GM19463 (cell line): ENCODE results near the gene PATJ.
A peak's percentile ranks its signal among the peaks of the same experiment; 100 is the strongest.
"Not testable (repeated sequence)": the region's sequence is repeated elsewhere in the genome, so short reads cannot be mapped to it uniquely, and the experiment has no call there.

ENCODE experiments used
- ATAC-seq: cut with Tn5 transposase; IDR thresholded peaks from one replicate; pipeline ENCODE4 v1.9.1; 2021; ENCODE audit warnings: mild to moderate bottlenecking, moderate library complexity; ENCODE audit not compliant: unreplicated experiment

The PATJ gene

DNA sequence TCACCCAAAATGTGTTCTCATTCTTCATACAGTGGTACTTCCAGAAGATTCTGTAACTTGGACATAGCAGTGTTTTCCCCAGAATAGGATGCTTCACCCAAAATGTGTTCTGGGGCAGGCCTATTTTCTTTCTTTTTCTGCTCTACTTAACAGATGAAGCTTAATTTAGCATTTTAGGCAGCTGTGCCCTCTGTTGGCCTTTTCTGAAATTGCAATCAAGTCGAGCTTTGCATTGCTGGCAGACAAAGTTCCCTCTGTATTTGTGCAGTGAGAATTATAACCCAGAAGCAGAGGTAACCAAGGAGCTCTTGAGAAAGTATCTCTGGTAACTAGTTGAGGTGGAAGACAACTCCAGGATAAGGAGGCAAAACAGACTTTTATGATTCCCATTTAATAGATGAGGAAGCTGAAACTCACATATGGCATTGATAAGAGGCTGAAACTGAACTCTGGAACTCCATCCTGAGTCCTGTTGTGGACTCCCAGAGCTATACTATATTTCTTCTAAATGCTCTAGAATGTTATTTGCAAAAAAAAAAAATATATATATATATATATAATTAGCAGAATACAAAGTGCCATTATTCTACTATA, 402.1 kb downstream of the PATJ start:
- ATAC-seq, result no peak

- ATAC-seq, result peak; percentile 74
Observed at GRCh38 chr1:62159940-62160348, 417.7 kb downstream of the PATJ start.

DNA sequence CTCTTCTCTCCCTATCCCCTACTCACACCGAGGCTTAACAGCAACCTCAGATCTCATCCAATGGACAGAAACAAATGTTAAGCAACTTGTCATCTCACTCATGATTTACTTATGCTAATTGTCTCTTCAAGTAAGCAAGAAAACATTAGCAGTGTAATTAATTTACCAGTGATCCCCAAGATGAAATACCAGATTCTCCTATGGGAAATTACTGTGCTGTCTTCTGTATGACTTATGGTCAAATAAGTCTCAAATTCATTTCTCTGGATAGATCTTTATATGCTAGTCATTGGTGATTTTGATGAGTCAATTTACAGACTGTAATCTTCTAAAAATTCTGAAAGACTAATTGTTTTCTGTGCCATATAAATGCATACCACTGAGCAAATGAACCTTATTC, 419.4 kb downstream of the PATJ start:
- ATAC-seq, result no peak

DNA sequence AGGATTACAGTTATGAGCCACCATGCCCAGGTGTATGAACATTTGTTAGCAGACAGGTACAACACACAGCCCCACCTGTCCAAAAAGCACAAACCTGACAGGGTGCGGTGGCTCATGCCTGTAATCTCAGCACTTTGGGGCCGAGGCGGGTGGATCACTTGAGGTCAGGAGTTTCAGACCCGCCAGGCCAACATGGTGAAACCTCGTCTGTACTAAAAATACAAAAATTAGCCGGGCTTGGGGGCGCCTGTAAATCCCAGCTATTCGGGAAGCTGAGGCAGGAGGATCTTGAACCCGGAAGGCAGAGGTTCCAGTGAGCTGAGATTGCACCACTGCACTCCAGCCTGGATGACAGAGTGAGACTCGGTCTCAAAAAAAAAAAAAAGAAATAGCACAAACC, 428.1 kb downstream of the PATJ start:
- not testable (repeated sequence) for ATAC-seq

DNA sequence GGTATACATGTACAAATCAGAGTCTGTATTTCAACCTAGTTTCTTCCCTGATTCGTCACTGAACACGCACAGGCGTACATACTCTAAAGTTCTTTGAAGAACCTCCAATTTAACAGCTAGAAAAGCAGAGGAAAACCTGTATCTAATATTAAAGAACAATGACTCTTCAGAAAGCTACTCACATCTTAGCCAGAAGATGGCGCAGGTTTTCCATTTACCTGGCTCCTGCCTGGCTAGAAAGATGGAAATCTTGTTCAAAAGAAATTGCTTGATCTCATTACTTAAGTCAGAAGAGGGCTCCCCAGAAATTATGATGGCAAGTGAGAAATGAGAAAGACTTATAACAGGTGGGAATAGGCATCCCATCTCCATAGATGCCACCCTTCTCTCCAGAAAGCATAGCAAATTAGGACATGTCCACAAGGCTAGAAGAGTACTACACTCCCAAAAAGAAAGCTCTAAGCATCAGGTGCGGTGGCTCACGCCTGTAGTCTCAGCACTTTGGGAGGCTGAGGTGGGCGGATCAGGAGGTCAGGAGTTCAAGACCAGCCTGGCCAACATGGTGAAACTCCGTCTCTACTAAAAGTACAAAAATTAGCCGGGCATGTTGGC, 433.4 kb downstream of the PATJ start:
- ATAC-seq, result no peak

DNA sequence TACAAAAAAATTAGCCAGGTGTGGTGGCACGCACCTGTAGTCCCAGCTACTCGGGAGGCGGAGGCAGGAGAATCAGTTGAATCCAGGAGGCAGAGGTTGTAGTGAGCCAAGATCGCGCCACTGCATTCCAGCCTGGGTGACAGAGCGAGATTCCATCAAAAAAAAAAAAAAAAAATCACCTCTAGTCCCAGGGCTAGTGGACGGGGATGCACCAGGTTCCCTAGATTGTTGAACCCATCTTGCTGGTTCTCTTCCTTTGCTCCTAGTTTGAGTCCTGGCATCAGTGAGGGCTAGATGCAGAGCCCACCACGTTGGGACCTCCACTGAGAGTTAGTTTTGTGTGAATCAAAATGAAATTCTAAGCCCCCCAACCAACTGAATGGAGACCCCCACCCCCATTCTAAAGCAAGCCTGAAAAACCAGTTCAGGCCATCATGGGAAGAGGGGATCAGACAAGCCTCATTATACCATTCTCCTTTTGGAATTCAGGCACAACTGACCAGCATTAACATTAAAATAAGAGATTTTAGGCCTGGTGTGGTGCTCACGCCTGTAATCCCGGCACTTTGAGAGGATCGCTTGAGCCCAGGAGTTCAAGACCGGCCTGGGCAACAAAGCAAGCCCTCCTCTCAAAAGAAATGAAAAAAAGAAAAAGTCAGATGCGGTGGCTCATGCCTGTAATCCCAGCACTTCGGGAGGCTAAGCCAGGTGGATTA, 434.5 kb downstream of the PATJ start:
- ATAC-seq, result no peak

DNA sequence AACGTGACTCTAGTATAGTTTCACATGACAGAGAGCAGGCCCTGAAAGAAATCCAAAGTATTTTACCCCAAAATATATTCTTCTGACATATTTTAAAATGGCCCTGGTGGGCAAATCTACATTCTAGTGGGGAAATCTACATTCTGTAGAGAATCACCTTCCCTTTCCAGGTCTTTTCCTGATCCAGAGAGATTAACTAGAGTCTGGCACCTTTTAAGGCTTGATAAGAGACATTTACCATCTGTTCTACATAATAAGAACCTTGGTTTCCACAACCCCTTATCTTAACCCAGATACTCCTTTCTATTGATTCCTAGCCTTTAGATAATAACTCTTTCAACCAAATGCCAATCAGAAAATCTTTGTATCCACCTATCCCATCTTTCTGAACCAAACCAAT, 435.3 kb downstream of the PATJ start:
- no peak for ATAC-seq

GRCh38 chr1:62178372-62178771, 436.1 kb downstream of the PATJ start:
- no peak for ATAC-seq

- ATAC-seq, result not testable (repeated sequence)
Observed at GRCh38 chr1:62180054-62180453, 437.8 kb downstream of the PATJ start.

- ATAC-seq, result no peak
Observed at GRCh38 chr1:62180639-62181038, 438.4 kb downstream of the PATJ start.

DNA sequence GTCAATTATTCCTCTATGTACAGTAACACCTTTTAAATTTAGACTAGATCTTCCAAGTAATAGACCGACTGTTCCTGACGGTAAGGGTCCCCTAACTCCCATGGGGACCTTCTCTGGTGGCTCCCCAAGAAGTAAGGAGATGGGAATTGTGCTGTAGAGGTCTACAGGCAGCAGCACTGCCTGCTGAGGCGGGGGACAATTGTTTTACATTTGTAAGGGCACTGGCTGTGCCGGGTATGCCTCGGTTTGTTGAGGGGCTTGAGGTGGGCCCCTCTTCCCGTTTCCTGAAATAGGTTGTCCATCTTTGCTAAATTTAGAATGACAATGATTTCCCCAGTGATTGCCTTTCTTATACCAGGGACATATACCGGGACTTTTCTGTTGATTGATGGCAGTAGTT, 439.3 kb downstream of the PATJ start:
- ATAC-seq, result no peak

- ATAC-seq, result not testable (repeated sequence)
Observed at GRCh38 chr1:62182157-62182556, 439.9 kb downstream of the PATJ start.

GRCh38 chr1:62183164-62184020, 441.1 kb downstream of the PATJ start:
- not testable (repeated sequence) for ATAC-seq

GRCh38 chr1:62184336-62184735, 442.1 kb downstream of the PATJ start:
- no peak for ATAC-seq

DNA sequence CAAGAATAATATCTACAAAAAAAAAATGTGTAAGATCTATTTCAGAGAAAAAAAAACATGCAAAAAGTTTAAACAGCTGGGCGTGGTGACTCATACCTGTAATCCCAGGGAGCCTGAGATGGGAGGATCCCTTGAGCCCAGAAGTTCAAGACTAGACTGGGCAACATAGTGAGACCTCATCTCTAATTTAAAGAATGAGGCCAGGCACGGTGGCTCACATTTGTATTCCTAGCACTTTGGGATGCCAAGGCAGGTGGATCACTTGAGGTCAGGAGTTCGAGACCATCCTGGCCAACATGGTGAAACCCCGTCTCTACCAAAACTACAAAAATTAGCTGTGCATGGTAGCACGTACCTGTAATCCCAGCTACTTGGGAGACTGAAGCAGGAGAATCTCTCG, 443.0 kb downstream of the PATJ start:
- ATAC-seq, result not testable (repeated sequence)

DNA sequence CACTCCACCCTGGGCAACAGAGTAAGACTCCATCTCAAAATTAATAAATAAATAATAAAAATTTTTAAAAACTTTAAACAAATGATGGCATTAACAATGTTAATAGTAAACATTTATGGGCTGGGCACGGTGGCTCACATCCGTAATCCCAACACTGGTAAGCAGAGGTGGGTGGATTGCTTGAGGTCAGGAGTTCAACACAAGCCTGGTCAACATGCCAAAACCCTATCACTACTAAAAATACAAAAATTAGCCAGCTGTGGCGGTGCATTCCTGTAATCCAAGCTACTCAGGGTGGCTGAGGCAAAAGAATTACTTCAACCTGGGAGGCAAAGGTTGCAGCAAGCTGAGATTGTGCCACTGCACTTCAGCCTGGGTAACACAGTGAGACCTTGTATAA, 443.4 kb downstream of the PATJ start:
- no peak for ATAC-seq

GRCh38 chr1:62187548-62187947, 445.3 kb downstream of the PATJ start:
- ATAC-seq, result no peak

DNA sequence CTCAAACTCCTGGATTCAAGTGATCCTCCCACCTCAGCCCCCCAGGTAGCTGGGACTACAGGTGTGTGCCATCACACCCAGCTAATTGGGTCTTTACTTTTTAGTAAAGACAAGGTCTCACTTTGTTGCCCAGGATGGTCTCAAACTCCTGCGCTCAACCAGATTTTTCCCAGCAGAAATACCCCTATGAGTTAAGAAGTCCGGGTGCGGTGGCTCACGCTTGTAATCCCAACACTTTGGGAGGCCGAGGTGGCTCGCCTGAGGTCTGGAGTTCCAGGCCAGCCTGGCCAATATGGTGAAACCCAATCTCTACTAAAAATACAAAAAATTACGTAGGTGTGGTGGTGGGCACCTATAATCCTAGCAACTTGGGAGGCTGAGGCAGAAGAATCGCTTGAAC, 445.8 kb downstream of the PATJ start:
- ATAC-seq, result no peak

DNA sequence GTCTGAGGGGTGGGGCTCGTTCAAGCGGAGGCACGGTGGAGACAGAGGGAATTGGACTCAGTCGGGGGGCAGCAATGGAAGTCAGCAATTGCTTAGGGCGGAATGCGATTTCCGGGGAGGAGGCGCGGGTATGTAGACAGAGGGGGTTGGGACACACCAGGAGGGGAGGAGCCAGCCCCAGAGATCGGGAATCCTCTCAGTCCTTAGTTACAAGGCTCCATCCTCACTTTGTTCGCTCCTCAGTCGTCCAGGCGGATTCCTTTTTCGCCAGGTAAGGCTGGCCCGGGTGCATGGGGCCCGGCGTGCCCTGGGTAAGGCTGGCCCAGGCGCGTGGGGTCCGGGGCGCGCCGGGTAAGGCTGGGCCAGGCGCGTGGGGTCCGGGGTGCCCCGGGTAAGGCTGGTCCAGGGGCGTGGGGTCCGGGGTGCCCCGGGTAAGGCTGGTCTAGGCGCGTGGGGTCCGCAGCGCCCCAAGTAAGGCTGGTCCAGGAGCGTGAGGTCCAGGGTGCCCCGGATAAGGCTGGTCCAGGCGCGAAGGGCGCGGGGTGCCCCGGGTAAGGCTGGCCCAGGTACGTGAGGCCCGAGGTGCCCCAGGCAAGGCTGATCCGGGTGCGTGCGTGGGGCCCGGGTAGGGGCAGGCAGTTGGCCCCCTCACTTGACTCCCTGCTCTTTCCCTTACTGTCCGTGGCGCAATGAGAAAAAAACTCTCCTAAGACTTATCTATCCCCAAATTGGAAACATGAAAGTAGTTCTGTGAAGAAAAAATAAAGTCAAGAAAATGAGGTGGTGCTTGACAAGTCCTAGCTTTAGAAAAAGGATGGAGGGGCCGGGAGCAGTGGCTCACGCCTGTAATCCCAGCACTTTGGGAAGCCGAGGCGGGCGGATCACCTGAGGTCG, 452.6 kb downstream of the PATJ start, which contains the start of gene L1TD1:
Gene L1TD1 (plus strand): TSS at position 199 of the 894 bp plus-strand sequence. CDS start 11,780 bp downstream, outside the sequence.
- peak; percentile 60 for ATAC-seq

GRCh38 chr1:62196086-62196690, 453.9 kb downstream of the PATJ start:
- no peak for ATAC-seq
